Testis (tissue), 3 donors: ENCODE measurements around the gene PAPOLG. TPM values are rescaled to one million over a fixed set of nuclear protein-coding genes. Genes with fewer than 3 reads are reported as not detected.
"Not testable (repeated sequence)": the region's sequence is repeated elsewhere in the genome, so short reads cannot be mapped to it uniquely, and the experiment has no call there.

ENCODE experiments used
- DNase-seq: peaks from one replicate; pipeline ENCODE4 v3.0.0-alpha.2; 2019
- H3K27ac ChIP-seq, 2 donors: fragments of 200-600 bp; sonication (generic); one replicate each; pipeline ENCODE4 v1.5.1; 2019
- H3K27me3 ChIP-seq: fragments of 200-600 bp; sonication (generic); one replicate; pipeline ENCODE4 v1.5.1; 2019
- H3K36me3 ChIP-seq: fragments of 200-600 bp; sonication (generic); one replicate; pipeline ENCODE4 v1.5.1; 2017; ENCODE audit warnings: low read depth; ENCODE audit errors: missing control alignments
- H3K4me1 ChIP-seq: fragments of 200-600 bp; sonication (generic); one replicate; pipeline ENCODE4 v1.5.1; 2019
- H3K4me3 ChIP-seq, 2 donors: fragments of 200-600 bp; sonication (generic); one replicate each; pipeline ENCODE4 v1.5.1; 2017 to 2019
- H3K9me3 ChIP-seq: fragments of 200-600 bp; sonication (generic); one replicate; pipeline ENCODE4 v1.5.1; 2017
- POLR2A ChIP-seq: fragments of 450-650 bp; IDR thresholded peaks from one replicate; pipeline ENCODE4 v1.6.1; 2017; ENCODE audit warnings: antibody characterized with exemption, mild to moderate bottlenecking, moderate library complexity
- WGBS, 2 donors: methylation state at CpG; one replicate each; pipeline ENCODE4 v1.1.5; 2018; 5-methylcytosine and 5-hydroxymethylcytosine counted together
- intact Hi-C: fragments of 100-400 bp; cut with DNase I; formaldehyde crosslinking; loops from one replicate; pipeline ENCODE4 v1.15.1; 2023; ENCODE audit warnings: low total_unique reads
- polyA plus RNA-seq: library from polyadenylated mRNA; stranded (reverse); fragments of 350-450 nt; fragmentation: Illumina TruSeq; extraction: RNeasy Lipid Tissue Mini Kit (QIAGEN cat#74804); gene quantifications from one replicate; pipeline ENCODE4 v1.2.3, GENCODE V29; 2014; ENCODE audit warnings: low read depth, low replicate concordance; ENCODE audit not compliant: insufficient read depth
- total RNA-seq, 2 donors: library from RNA; depleted of rRNA; stranded (reverse); fragments of >200 nt; gene quantifications; one replicate each; pipeline ENCODE4 v1.2.3, GENCODE V29; 2016
- TF ChIP-seq, protein P1 (sequence below), 3 experiments: fragments of 450-650 bp in 2 of 3; fragments of 200-600 bp in 1 of 3; sonication (generic) in 1 of 3; IDR thresholded peaks; one replicate each; pipeline ENCODE4 v1.5.1; 2016 to 2019; ENCODE audit warnings: antibody characterized with exemption in 3 of 3, mild to moderate bottlenecking in 2 of 3, moderate library complexity in 1 of 3

PAPOLG gene
- total and polyA plus RNA-seq, 3 donors from 2014 or later: 17.2 to 19.0 (median 17.6) TPM

DNA sequence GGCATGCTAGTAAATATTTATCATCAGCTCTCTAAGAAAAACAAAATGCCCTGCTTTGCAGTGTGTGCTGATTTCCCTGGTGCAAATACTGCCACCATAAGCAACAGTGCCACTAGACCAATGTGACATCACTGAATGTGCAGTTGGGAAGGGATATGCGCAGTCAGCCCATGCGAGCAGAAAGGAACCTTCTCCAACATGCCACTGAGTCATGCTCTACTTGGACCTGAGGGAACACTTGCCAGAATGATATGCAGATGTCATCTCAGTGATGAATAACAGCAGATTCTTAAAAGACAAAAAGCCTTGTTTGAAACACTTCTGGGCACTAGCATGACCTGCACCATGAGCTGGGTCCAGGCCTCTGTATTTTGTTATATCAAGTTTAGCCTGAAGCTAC lies 70.0 kb downstream of the PAPOLG start:
- no peaks in the 10 kb centered on the region for H3K27me3 ChIP-seq
- WGBS, 2 donors: 88 to 96% methylated on average over 2 of the region's 2 CpGs
- H3K36me3 ChIP-seq: no peaks in the 10 kb centered on the region
- TF ChIP-seq, protein P1, sequence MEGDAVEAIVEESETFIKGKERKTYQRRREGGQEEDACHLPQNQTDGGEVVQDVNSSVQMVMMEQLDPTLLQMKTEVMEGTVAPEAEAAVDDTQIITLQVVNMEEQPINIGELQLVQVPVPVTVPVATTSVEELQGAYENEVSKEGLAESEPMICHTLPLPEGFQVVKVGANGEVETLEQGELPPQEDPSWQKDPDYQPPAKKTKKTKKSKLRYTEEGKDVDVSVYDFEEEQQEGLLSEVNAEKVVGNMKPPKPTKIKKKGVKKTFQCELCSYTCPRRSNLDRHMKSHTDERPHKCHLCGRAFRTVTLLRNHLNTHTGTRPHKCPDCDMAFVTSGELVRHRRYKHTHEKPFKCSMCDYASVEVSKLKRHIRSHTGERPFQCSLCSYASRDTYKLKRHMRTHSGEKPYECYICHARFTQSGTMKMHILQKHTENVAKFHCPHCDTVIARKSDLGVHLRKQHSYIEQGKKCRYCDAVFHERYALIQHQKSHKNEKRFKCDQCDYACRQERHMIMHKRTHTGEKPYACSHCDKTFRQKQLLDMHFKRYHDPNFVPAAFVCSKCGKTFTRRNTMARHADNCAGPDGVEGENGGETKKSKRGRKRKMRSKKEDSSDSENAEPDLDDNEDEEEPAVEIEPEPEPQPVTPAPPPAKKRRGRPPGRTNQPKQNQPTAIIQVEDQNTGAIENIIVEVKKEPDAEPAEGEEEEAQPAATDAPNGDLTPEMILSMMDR (IDR thresholded peaks at IDR 0.05): no peak
- TF ChIP-seq POLR2A: no peak
- no peaks in the 10 kb centered on the region for H3K9me3 ChIP-seq
- no peak overlapping the region for H3K4me3 ChIP-seq
- DNase-seq: no peak
- intact Hi-C loops: no loop called here
- H3K27ac ChIP-seq: no peak overlapping the region
- H3K4me1 ChIP-seq: no peaks in the 10 kb centered on the region

DNA sequence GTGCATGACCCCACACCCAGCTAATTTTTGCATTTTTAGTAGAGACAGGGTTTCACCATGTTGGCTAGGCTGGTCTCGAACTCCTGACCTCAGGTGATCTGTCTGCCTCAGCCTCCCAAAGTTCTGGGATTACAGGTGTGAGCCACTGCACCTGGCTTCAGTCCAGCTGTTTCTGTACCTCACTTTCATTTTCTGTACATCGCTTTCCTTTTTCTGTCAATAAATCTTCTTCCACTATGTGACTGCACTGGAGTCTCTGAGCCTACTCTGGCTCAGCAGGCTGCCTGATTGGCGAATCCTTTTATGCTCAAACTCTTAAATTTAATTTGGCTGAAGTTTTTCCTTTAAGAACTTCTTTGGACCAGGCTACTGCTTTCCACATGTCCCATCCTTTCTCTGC lies 70.8 kb downstream of the PAPOLG start:
- H3K27me3 ChIP-seq, H3K4me1 ChIP-seq, H3K36me3 ChIP-seq, H3K4me3 ChIP-seq, H3K27ac ChIP-seq, H3K9me3 ChIP-seq, DNase-seq, intact Hi-C loops: not testable (repeated sequence)
- WGBS, 2 donors: 91 to 92% methylated on average over 3 of the region's 3 CpGs

DNA sequence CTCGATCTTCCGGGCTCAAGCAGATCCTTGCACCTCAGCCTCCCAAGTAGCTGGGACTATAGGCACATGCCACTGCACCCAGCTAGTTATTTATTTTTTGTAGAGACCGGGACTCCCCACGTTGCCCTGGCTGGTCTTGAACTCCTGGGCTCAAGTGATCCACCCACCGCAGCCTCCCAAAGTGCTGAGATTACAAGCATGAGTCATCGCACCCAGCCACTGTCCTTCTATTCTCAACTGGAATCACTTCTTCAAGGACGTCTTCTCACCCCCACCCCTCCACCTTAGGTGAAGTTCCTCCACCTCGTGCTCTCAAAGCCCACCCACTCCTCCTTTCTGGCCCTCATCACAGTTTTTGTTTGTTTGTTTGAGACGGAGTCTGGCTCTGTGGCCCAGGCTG lies 71.3 kb downstream of the PAPOLG start:
- WGBS, 2 donors: 76 to 81% methylated on average over 9 of the region's 9 CpGs
- Histone ChIP-seq H3K36me3 (no peaks in the 10 kb centered on the region), H3K27ac (no peak overlapping the region), H3K4me3 (no peak overlapping the region), H3K4me1 (no peaks in the 10 kb centered on the region), H3K9me3 (no peaks in the 10 kb centered on the region), H3K27me3 (no peaks in the 10 kb centered on the region)
- intact Hi-C loops: no loop called here
- DNase-seq: no peak
- TF ChIP-seq POLR2A: no peak
- TF ChIP-seq, protein P1 (IDR thresholded peaks at IDR 0.05): no peak

DNA sequence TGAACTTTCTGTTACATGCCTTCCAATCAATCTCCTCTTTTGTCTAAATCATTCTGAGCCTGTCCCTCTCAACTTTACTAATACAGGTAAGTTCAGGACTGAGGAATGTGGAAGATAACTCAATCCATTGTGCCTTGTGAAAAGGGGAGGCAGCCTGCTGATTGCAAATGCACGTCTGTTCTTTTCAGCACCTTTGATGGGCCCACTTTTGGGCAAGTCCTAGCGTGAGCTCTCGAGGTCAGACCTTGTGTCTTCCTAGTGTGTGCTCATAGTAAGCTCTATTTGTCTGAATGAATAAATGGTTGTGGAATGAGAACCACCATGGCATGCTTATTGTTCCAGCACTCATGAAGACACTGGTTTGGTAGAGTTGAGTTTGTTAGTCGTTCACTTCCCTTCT lies 74.9 kb downstream of the PAPOLG start:
- 86 to 92% methylated on average over 4 of the region's 4 CpGs for WGBS, 2 donors
- no peak for TF ChIP-seq POLR2A
- DNase-seq: no peak
- H3K4me1 ChIP-seq: peaks cover 4% of the 10 kb centered on the region
- H3K36me3 ChIP-seq: no peaks in the 10 kb centered on the region
- intact Hi-C loops: no loop called here
- H3K4me3 ChIP-seq: no peak overlapping the region
- H3K9me3 ChIP-seq: no peaks in the 10 kb centered on the region
- no peaks in the 10 kb centered on the region for H3K27me3 ChIP-seq
- H3K27ac ChIP-seq: no peak overlapping the region

DNA sequence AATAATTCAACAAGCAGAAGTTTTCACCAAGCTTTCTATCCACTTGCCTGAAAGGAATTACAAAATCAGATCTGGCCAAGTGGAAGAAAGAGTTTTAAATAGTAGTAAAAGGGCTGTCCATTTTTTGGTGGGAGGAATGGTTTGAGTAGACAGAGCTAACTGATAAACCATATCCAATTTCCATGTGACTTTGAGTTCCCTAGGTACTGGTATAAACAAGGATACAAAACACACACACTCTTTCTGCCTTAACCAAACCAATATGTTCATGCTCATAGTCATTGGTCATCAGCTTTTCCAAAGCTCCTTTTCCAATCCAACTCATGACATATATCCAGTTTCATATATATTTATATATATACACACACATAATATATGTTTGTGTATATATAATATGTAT lies 75.9 kb downstream of the PAPOLG start:
- no peak overlapping the region for H3K27ac ChIP-seq
- peaks cover 4% of the 10 kb centered on the region for H3K4me1 ChIP-seq
- TF ChIP-seq POLR2A: no peak
- TF ChIP-seq, protein P1 (IDR thresholded peaks at IDR 0.05): no peak
- intact Hi-C loops: no loop called here
- no peak overlapping the region for H3K4me3 ChIP-seq
- no peaks in the 10 kb centered on the region for H3K27me3 ChIP-seq
- no peak for DNase-seq
- H3K36me3 ChIP-seq: no peaks in the 10 kb centered on the region
- H3K9me3 ChIP-seq: no peaks in the 10 kb centered on the region

DNA sequence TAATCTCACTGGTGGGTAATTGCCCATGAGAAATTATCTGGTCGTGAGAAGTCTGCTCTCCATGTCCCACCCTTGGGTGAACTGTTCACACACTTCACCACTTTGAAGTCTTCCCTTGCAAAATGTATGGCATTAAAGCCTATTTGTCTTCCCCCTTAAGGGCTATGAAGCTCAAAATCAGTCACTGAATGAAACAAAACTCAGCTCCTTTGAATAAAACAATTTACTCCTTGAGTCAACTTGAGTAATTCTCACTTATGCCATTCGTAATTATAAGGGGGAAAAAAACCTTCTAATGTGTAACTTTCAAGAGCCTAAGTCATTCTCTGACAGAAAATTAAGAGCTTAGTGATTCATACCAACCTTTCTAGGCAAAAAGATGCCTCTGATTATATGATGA lies 76.6 kb downstream of the PAPOLG start:
- Histone ChIP-seq H3K4me3 (no peak overlapping the region), H3K27ac (no peak overlapping the region), H3K9me3 (no peaks in the 10 kb centered on the region), H3K27me3 (no peaks in the 10 kb centered on the region), H3K4me1 (peaks cover 4% of the 10 kb centered on the region), H3K36me3 (no peaks in the 10 kb centered on the region)
- DNase-seq: no peak
- intact Hi-C loops: no loop called here
- TF ChIP-seq POLR2A: no peak
- TF ChIP-seq, protein P1 (IDR thresholded peaks at IDR 0.05): no peak
- 33 to 63% methylated on average over 2 of the region's 2 CpGs for WGBS, 2 donors
